Colonic mucosa (tissue), 4 donors: ENCODE results near the gene EDEM1. TPM values are rescaled to one million over a fixed set of nuclear protein-coding genes. Genes with fewer than 3 reads are reported as not detected.
"Not testable (repeated sequence)": the region's sequence is repeated elsewhere in the genome, so short reads cannot be mapped to it uniquely, and the experiment has no call there.

Source experiments
- DNase-seq: peaks from one replicate; pipeline ENCODE4 v3.0.0-alpha.2; 2020
- H3K27ac ChIP-seq: fragments of 200-600 bp; one replicate; pipeline ENCODE4 v1.8.0; 2021
- H3K27me3 ChIP-seq: fragments of 200-600 bp; one replicate; pipeline ENCODE4 v1.8.0; 2021
- H3K36me3 ChIP-seq: fragments of 200-600 bp; one replicate; pipeline ENCODE4 v1.8.0; 2021
- H3K4me1 ChIP-seq: fragments of 200-600 bp; one replicate; pipeline ENCODE4 v1.8.0; 2021; ENCODE audit warnings: mild to moderate bottlenecking
- H3K4me3 ChIP-seq: fragments of 200-600 bp; one replicate; pipeline ENCODE4 v1.8.0; 2021
- H3K9ac ChIP-seq, 2 donors: one replicate each; pipeline ENCODE4 v1.7.0; 2013; ENCODE audit warnings: control low read depth in 2 of 2, low read depth in 2 of 2, low read length in 2 of 2
- H3K9me3 ChIP-seq: fragments of 200-600 bp; one replicate; pipeline ENCODE4 v1.8.0; 2021
- intact Hi-C: fragments of 100-400 bp; cut with DNase I; formaldehyde crosslinking; loops from one replicate; pipeline ENCODE4 v1.14.1; 2022
- total RNA-seq, 2 donors: library from RNA; stranded (reverse); fragmentation: NEBNext Ultra II Directional in 1 of 2; extraction: Animal tissue kit (Norgen Biotek cat#: 25700) in 1 of 2; gene quantifications; one replicate each; pipeline ENCODE4 v1.2.1, GENCODE V29; 2021
- TF ChIP-seq, protein P1 (sequence below): fragments of 200-600 bp; IDR thresholded peaks from one replicate; pipeline ENCODE4 v1.8.0; 2022; ENCODE audit warnings: antibody characterized with exemption, mild to moderate bottlenecking
- donor health status: healthy.
- donor health status: DM: no; HTN: no; CAD: no.
- donor health status: DM: no; HTN: no; CAD: no.

EDEM1 gene
- total RNA-seq, 2 donors from 2014 or later, result 38.9 to 49.7 TPM

DNA sequence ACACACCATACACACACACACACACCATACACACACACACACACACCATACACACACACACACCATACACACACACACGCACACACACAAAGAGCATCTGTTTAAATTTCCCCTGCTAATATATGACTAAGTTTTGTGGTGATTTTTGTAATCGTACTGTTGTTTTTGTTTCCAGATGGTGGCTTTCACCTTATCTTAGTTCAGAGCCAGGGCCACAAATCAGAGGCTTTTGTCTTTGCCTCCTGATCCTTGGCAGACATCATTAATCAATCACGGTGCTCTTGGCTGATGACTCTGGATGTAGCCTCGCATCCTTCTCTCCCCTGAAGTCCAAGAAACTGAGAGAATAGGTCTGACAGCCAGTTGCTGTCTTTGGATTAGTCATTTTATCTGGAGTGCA, 52.1 kb downstream of the EDEM1 start:
- H3K36me3 ChIP-seq, result no peaks in the 10 kb centered on the region
- H3K4me1 ChIP-seq, result no peaks in the 10 kb centered on the region
- H3K27ac ChIP-seq, result no peak overlapping the region
- H3K4me3 ChIP-seq, result no peak overlapping the region
- H3K9me3 ChIP-seq, result no peaks in the 10 kb centered on the region
- TF ChIP-seq, protein P1, sequence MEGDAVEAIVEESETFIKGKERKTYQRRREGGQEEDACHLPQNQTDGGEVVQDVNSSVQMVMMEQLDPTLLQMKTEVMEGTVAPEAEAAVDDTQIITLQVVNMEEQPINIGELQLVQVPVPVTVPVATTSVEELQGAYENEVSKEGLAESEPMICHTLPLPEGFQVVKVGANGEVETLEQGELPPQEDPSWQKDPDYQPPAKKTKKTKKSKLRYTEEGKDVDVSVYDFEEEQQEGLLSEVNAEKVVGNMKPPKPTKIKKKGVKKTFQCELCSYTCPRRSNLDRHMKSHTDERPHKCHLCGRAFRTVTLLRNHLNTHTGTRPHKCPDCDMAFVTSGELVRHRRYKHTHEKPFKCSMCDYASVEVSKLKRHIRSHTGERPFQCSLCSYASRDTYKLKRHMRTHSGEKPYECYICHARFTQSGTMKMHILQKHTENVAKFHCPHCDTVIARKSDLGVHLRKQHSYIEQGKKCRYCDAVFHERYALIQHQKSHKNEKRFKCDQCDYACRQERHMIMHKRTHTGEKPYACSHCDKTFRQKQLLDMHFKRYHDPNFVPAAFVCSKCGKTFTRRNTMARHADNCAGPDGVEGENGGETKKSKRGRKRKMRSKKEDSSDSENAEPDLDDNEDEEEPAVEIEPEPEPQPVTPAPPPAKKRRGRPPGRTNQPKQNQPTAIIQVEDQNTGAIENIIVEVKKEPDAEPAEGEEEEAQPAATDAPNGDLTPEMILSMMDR, result no peak
- intact Hi-C loops, result no loop called here
- DNase-seq, result no peak
- H3K9ac ChIP-seq, result no peak overlapping the region
- no peaks in the 10 kb centered on the region for H3K27me3 ChIP-seq

DNA sequence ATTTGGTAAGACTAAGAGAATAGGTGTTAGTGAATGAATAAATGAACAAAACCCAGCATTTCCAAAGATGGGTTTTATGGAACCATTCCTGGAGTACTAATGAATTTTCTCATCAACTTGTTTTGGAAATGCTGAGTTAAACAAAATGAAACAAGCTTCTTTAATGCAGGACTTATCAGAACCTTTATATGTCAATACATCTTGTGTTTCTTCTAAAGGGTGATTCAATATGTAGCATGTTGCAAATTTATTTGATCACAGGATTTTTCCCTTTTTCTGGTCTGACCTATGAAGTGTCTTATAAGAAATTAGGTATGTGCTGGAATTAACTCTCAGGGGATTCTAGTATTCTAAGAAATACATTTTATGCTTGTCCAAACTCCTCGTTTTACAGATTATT, 53.2 kb downstream of the EDEM1 start:
- TF ChIP-seq, protein P1, result no peak
- H3K27ac ChIP-seq, result no peak overlapping the region
- no peak overlapping the region for H3K9ac ChIP-seq
- H3K9me3 ChIP-seq, result no peaks in the 10 kb centered on the region
- no peak for DNase-seq
- H3K4me3 ChIP-seq, result no peak overlapping the region
- intact Hi-C loops, result no loop called here
- H3K27me3 ChIP-seq, result no peaks in the 10 kb centered on the region
- no peaks in the 10 kb centered on the region for H3K36me3 ChIP-seq
- H3K4me1 ChIP-seq, result no peaks in the 10 kb centered on the region

DNA sequence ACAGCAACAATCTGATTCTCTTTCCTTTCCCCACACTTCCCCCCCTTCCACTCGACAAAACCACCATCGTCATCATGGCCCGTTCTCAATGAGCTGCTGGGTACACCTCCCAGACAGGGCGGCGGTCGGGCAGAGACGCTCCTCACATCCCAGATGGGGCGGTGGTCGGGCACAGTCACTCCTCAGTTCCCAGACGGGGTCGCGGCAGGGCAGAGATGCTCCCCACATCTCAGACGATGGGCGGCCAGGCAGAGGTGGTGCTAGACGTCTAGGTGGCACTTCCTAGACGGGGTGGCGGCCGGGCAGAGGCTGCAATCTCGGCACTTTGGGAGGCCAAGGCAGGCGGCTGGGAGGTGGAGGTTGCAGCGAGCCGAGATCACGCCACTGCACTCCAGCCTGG, 55.3 kb downstream of the EDEM1 start:
- not testable (repeated sequence) for DNase-seq, H3K4me3 ChIP-seq, H3K36me3 ChIP-seq

DNA sequence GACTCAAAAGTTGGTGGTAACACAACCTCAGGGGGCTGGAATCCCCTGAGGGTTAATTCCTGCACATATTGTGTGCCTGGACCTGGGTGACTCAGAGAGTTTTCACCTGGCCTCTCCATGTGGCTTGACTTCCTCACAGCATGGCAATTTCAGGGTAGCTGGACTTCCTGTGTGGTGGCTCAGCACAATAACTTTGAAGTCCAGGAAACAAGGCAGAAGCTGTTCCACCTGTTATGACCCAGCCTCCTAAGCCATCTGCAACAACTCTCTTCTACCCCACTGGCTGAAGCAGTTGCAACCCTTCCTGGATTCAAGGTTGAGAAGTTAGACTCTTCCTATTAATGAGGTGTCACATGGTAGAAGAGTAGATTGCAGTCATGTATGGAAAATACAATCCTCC, 58.4 kb downstream of the EDEM1 start:
- no peaks in the 10 kb centered on the region for H3K9me3 ChIP-seq
- intact Hi-C loops, result no loop called here
- no peaks in the 10 kb centered on the region for H3K27me3 ChIP-seq
- no peak overlapping the region for H3K4me3 ChIP-seq
- H3K4me1 ChIP-seq, result no peaks in the 10 kb centered on the region
- no peaks in the 10 kb centered on the region for H3K36me3 ChIP-seq
- H3K9ac ChIP-seq, result no peak overlapping the region
- no peak overlapping the region for H3K27ac ChIP-seq
- TF ChIP-seq, protein P1, result no peak
- DNase-seq, result no peak

More for the DNA sequence above, 55.3 kb downstream of the EDEM1 start:
- H3K4me1 ChIP-seq, intact Hi-C loops, H3K9me3 ChIP-seq, H3K9ac ChIP-seq, H3K27me3 ChIP-seq, H3K27ac ChIP-seq: not testable (repeated sequence)

DNA sequence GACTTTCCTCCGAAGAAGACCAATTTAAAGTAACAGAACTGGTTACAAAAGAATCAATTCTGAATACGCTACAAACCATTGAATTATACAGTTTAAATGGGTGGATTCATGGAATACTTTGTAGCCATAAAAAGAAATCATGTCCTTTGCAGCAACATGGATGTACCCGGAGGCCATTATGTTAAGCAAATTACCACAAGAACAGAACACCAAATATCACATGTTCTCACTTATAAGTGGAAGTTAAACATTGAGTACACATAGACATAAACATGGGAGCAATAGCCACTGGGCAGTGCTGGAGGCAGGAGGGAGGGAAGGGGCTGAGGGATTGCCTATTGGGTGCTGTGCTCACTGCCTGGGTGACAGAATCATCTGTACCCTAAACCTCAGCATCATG, 61.3 kb downstream of the EDEM1 start:
- no peak overlapping the region for H3K27ac ChIP-seq
- TF ChIP-seq, protein P1, result no peak
- no peaks in the 10 kb centered on the region for H3K4me1 ChIP-seq
- H3K4me3 ChIP-seq, result no peak overlapping the region
- no peaks in the 10 kb centered on the region for H3K36me3 ChIP-seq
- DNase-seq, result no peak
- intact Hi-C loops, result no loop called here
- H3K9ac ChIP-seq, result no peak overlapping the region
- no peaks in the 10 kb centered on the region for H3K9me3 ChIP-seq
- no peaks in the 10 kb centered on the region for H3K27me3 ChIP-seq

DNA sequence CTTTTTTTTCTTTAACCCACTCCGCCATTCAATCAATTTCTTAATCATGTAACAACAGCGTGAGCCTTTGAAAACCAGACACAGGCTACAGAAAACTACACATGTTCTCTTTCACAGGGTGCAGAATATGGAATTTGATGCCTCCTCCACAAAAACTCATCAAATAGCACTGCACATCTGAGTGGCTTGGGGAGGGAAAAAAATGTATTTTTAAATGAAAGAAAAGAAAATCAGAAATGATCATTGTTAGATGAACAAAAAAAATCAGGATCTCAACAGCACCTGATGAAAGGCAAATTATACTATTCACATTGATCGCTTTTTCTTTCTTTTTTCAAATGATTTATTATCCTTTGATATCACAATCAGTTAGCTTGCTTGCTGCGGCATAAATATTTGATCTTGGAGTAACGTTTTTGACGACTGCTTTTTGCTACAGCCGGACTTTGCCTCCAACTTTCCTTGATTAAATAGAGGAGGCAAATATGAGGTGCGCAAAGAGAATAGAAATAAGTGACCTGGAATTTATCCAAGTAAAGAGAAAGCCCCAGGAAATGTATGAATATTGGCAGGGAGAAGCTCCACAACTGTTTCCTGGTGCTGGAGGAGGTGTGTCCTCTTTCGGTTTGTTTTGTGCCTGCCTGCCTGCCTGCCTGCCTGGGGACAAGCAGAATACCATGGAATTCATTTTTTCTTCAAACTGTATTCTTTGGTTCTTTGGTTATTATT, 63.1 kb downstream of the EDEM1 start:
- no peaks in the 10 kb centered on the region for H3K9me3 ChIP-seq
- peak; percentile 38 for DNase-seq
- H3K36me3 ChIP-seq, result no peaks in the 10 kb centered on the region
- H3K27ac ChIP-seq, result no peak overlapping the region
- intact Hi-C loops, result no loop called here
- H3K27me3 ChIP-seq, result no peaks in the 10 kb centered on the region
- peak overlapping the region in 1 of 2 donors; percentile 51 for H3K9ac ChIP-seq
- peak overlapping the region; percentile 22 for H3K4me3 ChIP-seq
- TF ChIP-seq, protein P1, result no peak
- H3K4me1 ChIP-seq, result no peaks in the 10 kb centered on the region
